Measurements from ENCODE around the gene ZNF423. TPM values are rescaled to one million over a fixed set of nuclear protein-coding genes. Genes with fewer than 3 reads are reported as not detected.
"Not testable (repeated sequence)": the region's sequence is repeated elsewhere in the genome, so short reads cannot be mapped to it uniquely, and the experiment has no call there.

Gene ZNF423
- total RNA-seq, 1 donor, result 11.6 TPM

DNA sequence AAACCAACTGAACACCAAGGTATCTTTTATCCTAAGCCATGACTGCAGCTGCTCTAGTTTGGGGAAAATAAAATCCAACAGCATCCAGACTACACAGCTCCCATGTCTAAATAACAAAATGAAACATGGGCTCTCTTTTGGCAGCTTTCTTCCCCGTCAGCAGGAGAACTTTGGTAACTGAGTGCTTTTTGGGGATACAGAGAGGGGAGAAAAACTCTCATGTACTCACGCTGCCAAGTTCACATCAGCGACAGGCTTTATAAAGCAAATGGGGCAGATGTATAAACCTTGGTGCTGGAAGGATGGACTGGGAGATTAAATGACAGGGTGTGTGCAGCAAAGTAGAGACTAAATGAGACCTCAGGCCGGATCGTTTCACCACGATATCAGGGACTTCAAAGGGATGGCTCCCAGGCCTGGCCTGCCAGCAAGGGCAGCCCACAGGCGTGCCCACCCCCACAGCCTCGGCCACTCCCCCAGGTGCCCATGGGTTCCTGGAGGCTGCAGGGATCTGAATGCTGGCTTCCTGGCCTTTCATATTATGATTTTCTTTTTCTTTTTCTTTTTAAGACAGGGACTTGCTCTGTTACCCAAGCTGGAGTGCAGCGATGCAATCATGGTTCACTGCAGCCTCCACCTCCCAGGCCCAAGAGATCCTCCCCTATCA, 174.6 kb downstream of the ZNF423 start:
- Histone ChIP-seq H3K4me3 (ENCODE audit: insufficient read depth, low read length) (no peak overlapping the region), H3K4me1 (ENCODE audit: insufficient read depth, low read length) (no peaks in the 10 kb centered on the region), H3K9me3 (ENCODE audit: low read depth, low read length) (no peaks in the 10 kb centered on the region), H4K20me1 (ENCODE audit: insufficient read depth, low read length) (no peaks in the 10 kb centered on the region), H3K27ac (ENCODE audit: low read depth, low read length) (no peak overlapping the region), H3K36me3 (ENCODE audit: insufficient read depth, low read length) (no peaks in the 10 kb centered on the region), H3K27me3 (ENCODE audit: insufficient read depth, low read length) (no peaks in the 10 kb centered on the region), H3K4me2 (ENCODE audit: insufficient read depth, low read length) (no peak overlapping the region), H3K79me2 (ENCODE audit: insufficient read depth, low read length) (no peaks in the 10 kb centered on the region), H2AFZ (ENCODE audit: low read length) (no peak overlapping the region)
- peak; percentile 74 for DNase-seq (ENCODE audit: insufficient read length, low spot score, missing footprints)
- TF ChIP-seq, protein P1, sequence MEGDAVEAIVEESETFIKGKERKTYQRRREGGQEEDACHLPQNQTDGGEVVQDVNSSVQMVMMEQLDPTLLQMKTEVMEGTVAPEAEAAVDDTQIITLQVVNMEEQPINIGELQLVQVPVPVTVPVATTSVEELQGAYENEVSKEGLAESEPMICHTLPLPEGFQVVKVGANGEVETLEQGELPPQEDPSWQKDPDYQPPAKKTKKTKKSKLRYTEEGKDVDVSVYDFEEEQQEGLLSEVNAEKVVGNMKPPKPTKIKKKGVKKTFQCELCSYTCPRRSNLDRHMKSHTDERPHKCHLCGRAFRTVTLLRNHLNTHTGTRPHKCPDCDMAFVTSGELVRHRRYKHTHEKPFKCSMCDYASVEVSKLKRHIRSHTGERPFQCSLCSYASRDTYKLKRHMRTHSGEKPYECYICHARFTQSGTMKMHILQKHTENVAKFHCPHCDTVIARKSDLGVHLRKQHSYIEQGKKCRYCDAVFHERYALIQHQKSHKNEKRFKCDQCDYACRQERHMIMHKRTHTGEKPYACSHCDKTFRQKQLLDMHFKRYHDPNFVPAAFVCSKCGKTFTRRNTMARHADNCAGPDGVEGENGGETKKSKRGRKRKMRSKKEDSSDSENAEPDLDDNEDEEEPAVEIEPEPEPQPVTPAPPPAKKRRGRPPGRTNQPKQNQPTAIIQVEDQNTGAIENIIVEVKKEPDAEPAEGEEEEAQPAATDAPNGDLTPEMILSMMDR (IDR thresholded peaks at IDR 0.05; ENCODE audit: extremely low read depth, low read depth, low read length), result no peak

DNA sequence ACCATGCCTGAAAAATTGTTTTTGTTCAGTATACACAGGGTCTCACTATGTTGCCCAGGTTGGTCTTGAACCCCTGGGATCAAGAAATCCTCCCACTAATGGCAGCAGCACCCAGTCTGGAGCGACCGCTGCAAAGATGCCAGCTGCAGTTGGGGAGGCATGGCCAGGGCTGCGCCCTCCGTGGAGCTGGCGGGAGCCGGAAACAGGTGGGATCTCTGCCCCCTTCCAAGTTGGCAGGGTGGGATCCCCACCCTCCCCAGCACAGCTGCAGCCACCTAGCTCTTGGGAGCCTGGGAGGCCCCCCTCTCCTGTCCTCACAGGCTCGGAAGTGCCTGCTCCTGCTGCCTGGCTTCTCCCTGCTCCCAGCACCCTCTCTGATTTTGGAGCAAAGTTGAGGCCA, 176.8 kb downstream of the ZNF423 start:
- H3K4me1 ChIP-seq (ENCODE audit: insufficient read depth, low read length), result no peaks in the 10 kb centered on the region
- TF ChIP-seq, protein P1 (IDR thresholded peaks at IDR 0.05; ENCODE audit: extremely low read depth, low read depth, low read length), result no peak
- no peaks in the 10 kb centered on the region for H4K20me1 ChIP-seq (ENCODE audit: insufficient read depth, low read length)
- H3K4me3 ChIP-seq (ENCODE audit: insufficient read depth, low read length), result no peak overlapping the region
- no peaks in the 10 kb centered on the region for H3K79me2 ChIP-seq (ENCODE audit: insufficient read depth, low read length)
- H3K27me3 ChIP-seq (ENCODE audit: insufficient read depth, low read length), result no peaks in the 10 kb centered on the region
- no peak overlapping the region for H2AFZ ChIP-seq (ENCODE audit: low read length)
- no peak overlapping the region for H3K4me2 ChIP-seq (ENCODE audit: insufficient read depth, low read length)
- no peaks in the 10 kb centered on the region for H3K36me3 ChIP-seq (ENCODE audit: insufficient read depth, low read length)
- DNase-seq (ENCODE audit: insufficient read length, low spot score, missing footprints), result no peak
- no peak overlapping the region for H3K27ac ChIP-seq (ENCODE audit: low read depth, low read length)
- no peaks in the 10 kb centered on the region for H3K9me3 ChIP-seq (ENCODE audit: low read depth, low read length)

DNA sequence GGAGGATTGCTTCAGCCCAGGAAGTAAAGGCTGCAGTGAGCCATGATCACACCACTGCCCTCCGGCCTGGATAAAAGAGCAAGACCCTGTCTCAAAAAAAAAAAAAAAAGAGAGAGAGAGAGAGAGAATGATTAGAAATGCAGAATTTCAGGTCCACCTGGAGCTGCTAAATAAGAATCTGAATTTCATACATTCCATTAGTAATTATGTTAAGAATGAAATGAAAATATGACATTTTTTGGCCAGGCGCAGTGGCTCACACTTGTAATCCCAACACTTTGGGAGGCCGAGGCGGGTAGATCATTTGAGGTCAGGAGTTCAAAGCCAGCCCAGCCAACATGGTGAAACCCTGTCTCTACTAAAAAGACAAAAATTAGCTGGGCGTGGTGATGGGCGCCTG, 178.3 kb downstream of the ZNF423 start:
- not testable (repeated sequence) for H3K9me3 ChIP-seq (ENCODE audit: low read depth, low read length); H3K27ac ChIP-seq (ENCODE audit: low read depth, low read length); H3K4me3 ChIP-seq (ENCODE audit: insufficient read depth, low read length); H3K36me3 ChIP-seq (ENCODE audit: insufficient read depth, low read length); H3K27me3 ChIP-seq (ENCODE audit: insufficient read depth, low read length); H3K4me1 ChIP-seq (ENCODE audit: insufficient read depth, low read length); H4K20me1 ChIP-seq (ENCODE audit: insufficient read depth, low read length); H2AFZ ChIP-seq (ENCODE audit: low read length); H3K79me2 ChIP-seq (ENCODE audit: insufficient read depth, low read length); H3K4me2 ChIP-seq (ENCODE audit: insufficient read depth, low read length); DNase-seq (ENCODE audit: insufficient read length, low spot score, missing footprints)

DNA sequence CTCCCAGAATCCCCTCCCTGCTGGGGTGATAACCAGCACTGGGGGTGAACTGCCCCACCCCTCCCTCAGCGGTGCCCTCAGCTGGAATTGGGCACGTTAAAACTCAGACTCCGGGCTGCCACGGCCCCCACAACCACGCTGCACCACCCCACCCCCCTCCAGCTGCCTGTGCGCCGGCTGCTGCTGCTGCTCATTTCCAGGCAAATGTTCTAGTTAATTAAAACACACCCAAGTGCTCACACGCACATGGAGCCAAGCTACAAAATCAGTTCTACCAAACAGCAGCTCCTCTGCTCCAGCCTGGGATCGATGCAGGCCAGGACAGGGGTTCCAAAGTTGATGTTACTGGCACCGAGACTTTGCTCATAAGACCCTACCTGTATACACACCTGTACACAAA, 180.5 kb downstream of the ZNF423 start:
- Histone ChIP-seq H3K9me3 (ENCODE audit: low read depth, low read length) (no peaks in the 10 kb centered on the region), H3K4me1 (ENCODE audit: insufficient read depth, low read length) (no peaks in the 10 kb centered on the region), H3K4me3 (ENCODE audit: insufficient read depth, low read length) (no peak overlapping the region), H4K20me1 (ENCODE audit: insufficient read depth, low read length) (no peaks in the 10 kb centered on the region), H3K4me2 (ENCODE audit: insufficient read depth, low read length) (no peak overlapping the region), H3K79me2 (ENCODE audit: insufficient read depth, low read length) (no peaks in the 10 kb centered on the region), H3K27ac (ENCODE audit: low read depth, low read length) (no peak overlapping the region), H3K27me3 (ENCODE audit: insufficient read depth, low read length) (no peaks in the 10 kb centered on the region), H2AFZ (ENCODE audit: low read length) (no peak overlapping the region), H3K36me3 (ENCODE audit: insufficient read depth, low read length) (no peaks in the 10 kb centered on the region)
- TF ChIP-seq, protein P1 (IDR thresholded peaks at IDR 0.05; ENCODE audit: extremely low read depth, low read depth, low read length), result no peak
- DNase-seq (ENCODE audit: insufficient read length, low spot score, missing footprints), result peak; percentile 66
